Caco-2 (cell line): Measurements from ENCODE around the gene OR6C75. TPM values are rescaled to one million over a fixed set of nuclear protein-coding genes. Genes with fewer than 3 reads are reported as not detected.
"Not testable (repeated sequence)": the region's sequence is repeated elsewhere in the genome, so short reads cannot be mapped to it uniquely, and the experiment has no call there.

Experiments
- Bru-seq: library from RNA; stranded (reverse); fragments of 400-500 nt; gene quantifications from one replicate; lab custom pipeline; 2021; lab: Mats Ljungman, UMichigan
- BruChase-seq, 2 experiments: library from RNA; stranded (reverse); fragments of 400-500 nt; gene quantifications; one replicate each; lab custom pipeline; 2021; lab: Mats Ljungman, UMichigan
- BruUV-seq: library from RNA; stranded (reverse); fragments of 400-500 nt; replicated peaks from 2 replicates; lab custom pipeline; 2021; lab: Mats Ljungman, UMichigan
- CTCF ChIA-PET: fragments of 300-600 bp; sonication (Branson Sonifier 250); formaldehyde crosslinking; loops from one replicate; lab custom pipeline; 2022; ENCODE audit warnings: antibody characterized with exemption; lab: Charles Lee
- POLR2A ChIA-PET: fragments of 300-600 bp; sonication (Branson Sonifier 250); formaldehyde crosslinking; loops from one replicate; lab custom pipeline; 2022; ENCODE audit warnings: antibody characterized with exemption; lab: Charles Lee
- DNase-seq, 2 experiments: peaks; one replicate each; pipeline versions ENCODE4 v3.0.0 to v3.0.0-alpha.2; 2020 to 2022
- H3K27me3 ChIP-seq: replicated peaks from 2 replicates; pipeline ENCODE4 v1.6.0; 2011; ENCODE audit warnings: low read length; ENCODE audit not compliant: control insufficient read depth, insufficient read depth
- H3K36me3 ChIP-seq: 2 replicates; pipeline ENCODE4 v1.5.1; 2011; ENCODE audit warnings: low read length; ENCODE audit not compliant: control insufficient read depth, insufficient read depth
- H3K4me1 ChIP-seq: fragments of 250-450 bp; sonication (Bioruptor Pico); 2 replicates; pipeline ENCODE4 v1.5.1; 2020; ENCODE audit warnings: mild to moderate bottlenecking
- H3K4me3 ChIP-seq: 2 replicates; pipeline ENCODE4 v1.5.1; 2011; ENCODE audit warnings: low read depth, mild to moderate bottlenecking, control low read depth, low read length
- H3K9me3 ChIP-seq: fragments of 250-450 bp; sonication (Bioruptor Pico); 2 replicates; pipeline ENCODE4 v1.5.1; 2020; ENCODE audit warnings: mild to moderate bottlenecking, moderate library complexity
- H3K27ac Mint-ChIP-seq: one replicate; pipeline ENCODE4 v1.8.0; 2022; ENCODE audit warnings: mixed read lengths; ENCODE audit not compliant: unreplicated experiment
- H3K27me3 Mint-ChIP-seq: one replicate; pipeline ENCODE4 v1.8.0; 2022; ENCODE audit warnings: mixed read lengths; ENCODE audit not compliant: insufficient read depth, unreplicated experiment
- H3K36me3 Mint-ChIP-seq: one replicate; pipeline ENCODE4 v1.8.0; 2022; ENCODE audit warnings: mild to moderate bottlenecking, mixed read lengths; ENCODE audit not compliant: insufficient read depth, unreplicated experiment
- H3K4me1 Mint-ChIP-seq: one replicate; pipeline ENCODE4 v1.8.0; 2022; ENCODE audit warnings: low read depth, mixed read lengths; ENCODE audit not compliant: unreplicated experiment
- H3K4me3 Mint-ChIP-seq: one replicate; pipeline ENCODE4 v1.8.0; 2022; ENCODE audit warnings: mild to moderate bottlenecking, moderate library complexity, mixed read lengths; ENCODE audit not compliant: unreplicated experiment
- H3K9me3 Mint-ChIP-seq: one replicate; pipeline ENCODE4 v1.8.0; 2022; ENCODE audit warnings: mixed read lengths; ENCODE audit not compliant: unreplicated experiment
- CTCF ChIP-seq, 2 experiments: fragments of 200-600 bp in 1 of 2; IDR thresholded peaks; 1 replicate in 1 of 2; 2 replicates in 1 of 2; pipeline versions ENCODE4 v1.5.1 to v1.8.0; 2011 to 2022; ENCODE audit warnings: antibody characterized with exemption in 1 of 2, control low read depth in 1 of 2, inconsistent platforms in 1 of 2, low read depth in 1 of 2, low read length in 1 of 2, mild to moderate bottlenecking in 1 of 2, moderate library complexity in 1 of 2; ENCODE audit not compliant: insufficient read depth in 1 of 2, severe bottlenecking in 1 of 2, unreplicated experiment in 1 of 2
- intact Hi-C: fragments of 100-400 bp; cut with micrococcal nuclease; formaldehyde crosslinking; loops from one replicate; pipeline ENCODE4 v1.10.0; 2022; ENCODE audit not compliant: unreplicated experiment
- long read RNA-seq: library from polyadenylated mRNA; stranded (forward); transcript quantifications from one replicate; pipeline ENCODE4 v2.0.0, GENCODE V29; 2022
- total RNA-seq: library from RNA; stranded (reverse); gene quantifications from 2 replicates; pipeline ENCODE4 v1.2.3, GENCODE V29; 2022

OR6C75 gene
- total RNA-seq (not detected in 2 replicates), Bru-seq, nascent RNA (not detected), BruChase-seq, experiment 1, labeled RNA remaining after a 2-hour chase (not detected), BruChase-seq, experiment 2, labeled RNA remaining after a 6-hour chase (not detected)
- long read RNA-seq = 0 reads

DNA sequence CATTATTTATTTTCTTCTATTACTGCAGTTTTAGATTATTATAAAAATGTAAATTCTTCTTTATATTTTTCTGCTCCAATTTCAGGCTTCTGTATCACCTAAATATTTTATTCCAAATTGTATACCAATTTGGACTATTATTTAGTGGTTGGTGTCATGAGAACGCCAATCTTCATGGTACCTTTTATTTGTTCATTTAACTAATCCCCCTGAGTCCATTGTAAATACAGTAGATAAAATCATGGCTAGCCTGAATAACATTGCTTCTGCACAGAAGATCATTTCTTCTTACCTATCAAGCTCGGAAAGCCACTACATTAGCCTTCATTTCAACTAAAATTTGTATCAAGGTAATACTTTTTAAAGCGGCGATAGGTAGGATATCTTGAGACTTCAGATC, at the start of gene OR6C75:
OR6C75 (plus strand) TSS at position 301 of the 400 bp plus-strand sequence. CDS start 2,136 bp downstream, outside the sequence.
- POLR2A ChIA-PET = no interaction called here
- intact Hi-C loops = no loop called here
- CTCF ChIA-PET = no interaction called here
- no peaks in the 10 kb centered on the region for H3K36me3 Mint-ChIP-seq
- peaks cover 9% of the 10 kb centered on the region for H3K9me3 Mint-ChIP-seq
- H3K27ac Mint-ChIP-seq = no peak within 1 kb of the TSS
- TF ChIP-seq CTCF (IDR thresholded peaks at IDR 0.05; ENCODE audit: insufficient read depth in 1 of 2, low read depth in 1 of 2, low read length in 1 of 2, severe bottlenecking in 1 of 2, unreplicated experiment in 1 of 2) = no peak
- no peaks in the 10 kb centered on the region for H3K4me1 ChIP-seq
- DNase-seq = no peak
- no peaks in the 10 kb centered on the region for H3K9me3 ChIP-seq
- no peak within 1 kb of the TSS for H3K4me3 ChIP-seq
- H3K27me3 Mint-ChIP-seq = peaks cover 4% of the 10 kb centered on the region
- peaks cover 6% of the 10 kb centered on the region for H3K4me1 Mint-ChIP-seq
- no TSS peak for BruUV-seq
- H3K27me3 ChIP-seq = no peaks in the 10 kb centered on the region
- H3K4me3 Mint-ChIP-seq = no peak within 1 kb of the TSS
- H3K36me3 ChIP-seq = no peaks in the 10 kb centered on the region

DNA sequence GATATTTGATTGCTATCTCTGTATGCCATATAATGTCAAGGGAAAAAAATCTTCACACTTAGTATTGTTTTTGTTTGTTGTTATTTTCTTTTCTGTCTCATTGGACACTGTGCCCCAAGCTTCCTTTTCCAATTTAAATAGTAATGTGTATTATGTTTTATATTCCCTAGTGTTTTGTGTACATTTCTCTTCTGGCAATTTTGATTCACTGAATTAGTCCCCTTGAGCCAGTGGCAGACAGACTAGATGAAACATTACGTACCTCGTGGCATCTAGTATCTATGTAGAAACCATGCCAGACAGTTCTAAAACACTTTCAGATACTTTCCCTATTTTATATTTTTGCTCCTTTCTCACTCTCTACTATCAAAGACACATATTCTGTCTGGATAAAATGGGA, 48.7 kb upstream of the OR6C75 start, which contains the start of gene OR6C1:
OR6C1 (plus strand) TSS at position 301 of the 400 bp plus-strand sequence. CDS start 6,257 bp downstream, outside the sequence.
- H3K36me3 ChIP-seq = no peaks in the 10 kb centered on the region
- H3K36me3 Mint-ChIP-seq = no peaks in the 10 kb centered on the region
- no peak for DNase-seq
- H3K4me3 ChIP-seq = no peak within 1 kb of the TSS
- no peak within 1 kb of the TSS for H3K27ac Mint-ChIP-seq
- H3K4me3 Mint-ChIP-seq = no peak within 1 kb of the TSS
- ChIA-PET CTCF (no interaction called here), POLR2A (no interaction called here)
- TF ChIP-seq CTCF (IDR thresholded peaks at IDR 0.05; ENCODE audit: insufficient read depth in 1 of 2, low read depth in 1 of 2, low read length in 1 of 2, severe bottlenecking in 1 of 2, unreplicated experiment in 1 of 2) = no peak
- 0 out of 2 replicates have a peak, but pooled peaks cover 4% of the 10 kb centered on the region for H3K4me1 ChIP-seq
- no peaks in the 10 kb centered on the region for H3K4me1 Mint-ChIP-seq
- no peaks in the 10 kb centered on the region for H3K9me3 Mint-ChIP-seq
- H3K27me3 Mint-ChIP-seq = no peaks in the 10 kb centered on the region
- no peaks in the 10 kb centered on the region for H3K27me3 ChIP-seq
- no peaks in the 10 kb centered on the region for H3K9me3 ChIP-seq
- no TSS peak for BruUV-seq
- intact Hi-C loops = no loop called here

GRCh38 chr12:55320201-55320600, 42.6 kb upstream of the OR6C75 start:
- intact Hi-C loops = no loop called here
- CTCF ChIA-PET = no interaction called here

DNA sequence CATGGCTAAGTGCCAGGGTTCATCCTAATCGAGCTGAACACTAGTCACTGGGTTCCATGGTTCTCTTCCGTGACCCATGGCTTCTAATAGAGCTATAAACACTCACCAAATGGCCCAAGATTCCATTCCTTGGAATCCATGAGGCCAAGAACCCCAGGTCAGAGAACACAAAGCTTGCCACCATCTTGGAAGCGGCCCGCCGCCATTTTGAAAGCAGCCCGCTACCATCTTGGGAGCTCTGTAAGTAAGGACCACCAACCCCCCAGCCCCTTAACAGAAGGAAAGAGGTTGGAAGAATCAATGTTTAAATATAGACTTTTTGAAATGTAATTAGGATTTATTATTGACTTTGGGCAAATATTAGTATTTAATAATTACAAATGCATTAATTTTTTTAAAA, 37.0 kb upstream of the OR6C75 start:
- H3K4me1 ChIP-seq, H3K36me3 Mint-ChIP-seq, H3K36me3 ChIP-seq, H3K4me3 ChIP-seq, intact Hi-C loops, BruUV-seq, H3K27ac Mint-ChIP-seq, H3K4me3 Mint-ChIP-seq, H3K27me3 ChIP-seq, H3K4me1 Mint-ChIP-seq, POLR2A ChIA-PET, CTCF ChIA-PET, H3K9me3 ChIP-seq, H3K27me3 Mint-ChIP-seq, DNase-seq, H3K9me3 Mint-ChIP-seq: not testable (repeated sequence)

More at GRCh38 chr12:55320201-55320600, 42.6 kb upstream of the OR6C75 start:
- H3K27ac Mint-ChIP-seq = no peak overlapping the region
- no peak for TF ChIP-seq CTCF (IDR thresholded peaks at IDR 0.05; ENCODE audit: insufficient read depth in 1 of 2, low read depth in 1 of 2, low read length in 1 of 2, severe bottlenecking in 1 of 2, unreplicated experiment in 1 of 2)
- no peak for DNase-seq
- POLR2A ChIA-PET = no interaction called here
- no TSS peak for BruUV-seq
- H3K36me3 ChIP-seq = no peaks in the 10 kb centered on the region
- H3K4me1 ChIP-seq = peaks cover 12% of the 10 kb centered on the region; the same call in 1 of the 2 replicates
- no peak overlapping the region for H3K4me3 ChIP-seq
- no peaks in the 10 kb centered on the region for H3K27me3 Mint-ChIP-seq
- no peaks in the 10 kb centered on the region for H3K36me3 Mint-ChIP-seq
- H3K27me3 ChIP-seq = no peaks in the 10 kb centered on the region
- no peaks in the 10 kb centered on the region for H3K9me3 ChIP-seq
- H3K4me1 Mint-ChIP-seq = peaks cover 7% of the 10 kb centered on the region
- H3K9me3 Mint-ChIP-seq = no peaks in the 10 kb centered on the region
- H3K4me3 Mint-ChIP-seq = no peak overlapping the region
